ENCODE results near the gene USP34. TPM values are rescaled to one million over a fixed set of nuclear protein-coding genes. Genes with fewer than 3 reads are reported as not detected.
A peak's percentile ranks its signal among the peaks of the same experiment; 100 is the strongest.
"Not testable (repeated sequence)": the region's sequence is repeated elsewhere in the genome, so short reads cannot be mapped to it uniquely, and the experiment has no call there.

Gene USP34
- total and polyA plus RNA-seq, 7 experiments from 2014 or later, result 15.3 to 186 (median 164) TPM

GRCh38 chr2:61471905-61472805, 1.3 kb upstream of the USP34 start:
- DNase-seq (peak in 4 of 9 donors; percentile 40 to 54 (median 51)), ATAC-seq (no peak)
- peaks cover 11 to 42% (median 36%) of the 10 kb centered on the region in 7 donors for H3K4me1 Mint-ChIP-seq

GRCh38 chr2:61470122-61470951, 550 bp downstream of the USP34 start:
- CTCF ChIA-PET, result interaction anchor here (0.7 kb wide), 1 partner anchor 15 kb away, joined by 3 read pairs; no protein-coding TSS in a partner anchor
- H3K36me3 Mint-ChIP-seq, result peaks cover 0 to 7% (median 3%) of the 10 kb centered on the region in 5 donors
- ATAC-seq, result peak; percentile 52
- DNase-seq, result peak in 7 of 9 donors; percentile 14 to 80 (median 51)
- H3K9me3 Mint-ChIP-seq, result no peaks in the 10 kb centered on the region
- Histone ChIP-seq H3K27me3 (ENCODE audit: control insufficient read depth in 2 of 2, insufficient read depth in 2 of 2, low read length in 2 of 2) (no peaks in the 10 kb centered on the region), H3K4me1 (ENCODE audit: control insufficient read depth in 2 of 2, insufficient read depth in 2 of 2, low read length in 2 of 2) (peaks cover 15 to 30% of the 10 kb centered on the region in 2 donors), H3K4me3 (ENCODE audit: low read length) (peak overlapping the region; percentile 84), H3K36me3 (ENCODE audit: control insufficient read depth in 2 of 3, insufficient read depth in 3 of 3, low read length in 3 of 3) (peaks cover 0 to 7% (median 0%) of the 10 kb centered on the region in 3 experiments), H3K27ac (ENCODE audit: low read depth, low read length) (peak overlapping the region; percentile 98), H3K9me3 (ENCODE audit: control insufficient read depth in 2 of 3, low read length in 3 of 3) (no peaks in the 10 kb centered on the region)
- intact Hi-C loops (cut with micrococcal nuclease), result loop anchor here (2.0 to 10.0 kb wide), 10 partner anchors 14 to 1237 kb away; partner anchors contain the start of genes CCT4 (in 1 of the 2), EHBP1 (in 1 of the 2), PEX13 (in 1 of the 2) and REL (in 1 of the 2)
- POLR2A ChIA-PET, result interaction anchor here (0.6 to 1.5 kb wide), 5 partner anchors 12 to 293 kb away, joined by 3 to 11 read pairs (median 7); partner anchors contain the start of gene XPO1
- peaks cover 11 to 51% (median 34%) of the 10 kb centered on the region in 7 donors for H3K4me1 Mint-ChIP-seq
- H3K27me3 Mint-ChIP-seq, result no peaks in the 10 kb centered on the region
- H3K27ac Mint-ChIP-seq, result peak overlapping the region; percentile 96 to 98 (median 97)
- peak overlapping the region; percentile 85 to 99 (median 95) for H3K4me3 Mint-ChIP-seq

More at GRCh38 chr2:61471905-61472805, 1.3 kb upstream of the USP34 start:
- no peaks in the 10 kb centered on the region for H3K27me3 ChIP-seq (ENCODE audit: control insufficient read depth in 2 of 2, insufficient read depth in 2 of 2, low read length in 2 of 2)
- peaks cover 0 to 13% (median 3%) of the 10 kb centered on the region in 5 donors for H3K36me3 Mint-ChIP-seq
- H3K9me3 Mint-ChIP-seq, result no peaks in the 10 kb centered on the region
- ChIA-PET CTCF (interaction anchor here (0.7 to 1.4 kb wide), 2 partner anchors 46 to 79 kb away, joined by 4 to 6 read pairs; no protein-coding TSS in a partner anchor), POLR2A (interaction anchor here (1.0 to 2.4 kb wide), 8 partner anchors 21 to 294 kb away, joined by 3 to 13 read pairs (median 4); partner anchors contain the start of gene XPO1)
- H3K27ac ChIP-seq (ENCODE audit: low read depth, low read length), result peak overlapping the region; percentile 98
- H3K27ac Mint-ChIP-seq, result peak overlapping the region; percentile 96 to 99 (median 97)
- H3K27me3 Mint-ChIP-seq, result no peaks in the 10 kb centered on the region
- peaks cover 0 to 7% (median 0%) of the 10 kb centered on the region in 3 experiments for H3K36me3 ChIP-seq (ENCODE audit: control insufficient read depth in 2 of 3, insufficient read depth in 3 of 3, low read length in 3 of 3)
- intact Hi-C loops (cut with micrococcal nuclease), result loop anchor here (1.0 to 10.0 kb wide), 19 partner anchors 15 to 1235 kb away; partner anchors contain the start of genes CCT4 (in 2 of the 2), FAM161A (in 2 of the 2), PAPOLG (in 2 of the 2) and PEX13 (in 2 of the 2)
- peak overlapping the region; percentile 85 to 99 (median 93) for H3K4me3 Mint-ChIP-seq
- peak overlapping the region; percentile 97 for H3K4me3 ChIP-seq (ENCODE audit: low read length)
- H3K4me1 ChIP-seq (ENCODE audit: control insufficient read depth in 2 of 2, insufficient read depth in 2 of 2, low read length in 2 of 2), result peaks cover 14 to 25% of the 10 kb centered on the region in 2 donors
- no peaks in the 10 kb centered on the region for H3K9me3 ChIP-seq (ENCODE audit: control insufficient read depth in 2 of 3, low read length in 3 of 3)

GRCh38 chr2:61469424-61470121, 1.3 kb downstream of the USP34 start:
- CTCF ChIA-PET, result interaction anchor here (0.7 kb wide), 1 partner anchor 15 kb away, joined by 3 read pairs; no protein-coding TSS in a partner anchor
- intact Hi-C loops (cut with micrococcal nuclease), result loop anchor here (2.0 to 10.0 kb wide), 10 partner anchors 13 to 1238 kb away; partner anchors contain the start of genes CCT4 (in 1 of the 2), EHBP1 (in 1 of the 2), PEX13 (in 1 of the 2) and REL (in 1 of the 2)
- no peak for DNase-seq
- H3K9me3 Mint-ChIP-seq, result no peaks in the 10 kb centered on the region
- ATAC-seq, result no peak
- peak overlapping the region; percentile 85 to 97 (median 94) for H3K4me3 Mint-ChIP-seq
- Histone ChIP-seq H3K36me3 (ENCODE audit: control insufficient read depth in 2 of 3, insufficient read depth in 3 of 3, low read length in 3 of 3) (peaks cover 0 to 7% (median 0%) of the 10 kb centered on the region in 3 experiments), H3K27ac (ENCODE audit: low read depth, low read length) (peak overlapping the region; percentile 98), H3K4me3 (ENCODE audit: low read length) (peak overlapping the region; percentile 84), H3K4me1 (ENCODE audit: control insufficient read depth in 2 of 2, insufficient read depth in 2 of 2, low read length in 2 of 2) (peaks cover 17 to 30% of the 10 kb centered on the region in 2 donors), H3K27me3 (ENCODE audit: control insufficient read depth in 2 of 2, insufficient read depth in 2 of 2, low read length in 2 of 2) (no peaks in the 10 kb centered on the region), H3K9me3 (ENCODE audit: control insufficient read depth in 2 of 3, low read length in 3 of 3) (no peaks in the 10 kb centered on the region)
- no peaks in the 10 kb centered on the region for H3K27me3 Mint-ChIP-seq
- H3K36me3 Mint-ChIP-seq, result peaks cover 0 to 7% (median 3%) of the 10 kb centered on the region in 5 donors
- H3K27ac Mint-ChIP-seq, result peak overlapping the region; percentile 95 to 98 (median 96)
- H3K4me1 Mint-ChIP-seq, result peaks cover 14 to 58% (median 39%) of the 10 kb centered on the region in 7 donors
- POLR2A ChIA-PET, result interaction anchor here (0.6 to 1.5 kb wide), 5 partner anchors 12 to 292 kb away, joined by 3 to 11 read pairs (median 7); partner anchors contain the start of gene XPO1

- ATAC-seq; H3K4me3 ChIP-seq (ENCODE audit: low read length); H3K27ac ChIP-seq (ENCODE audit: low read depth, low read length); H3K27me3 ChIP-seq (ENCODE audit: control insufficient read depth in 2 of 2, insufficient read depth in 2 of 2, low read length in 2 of 2); intact Hi-C loops (cut with micrococcal nuclease); H3K27me3 Mint-ChIP-seq; H3K36me3 ChIP-seq (ENCODE audit: control insufficient read depth in 2 of 3, insufficient read depth in 3 of 3, low read length in 3 of 3); H3K9me3 ChIP-seq (ENCODE audit: control insufficient read depth in 2 of 3, low read length in 3 of 3); H3K9me3 Mint-ChIP-seq; H3K36me3 Mint-ChIP-seq; DNase-seq: not testable (repeated sequence)
- ChIA-PET CTCF (interaction anchor here (1.1 kb wide), 1 partner anchor 70 kb away, joined by 3 read pairs; the partner anchor contains the start of gene XPO1), POLR2A (interaction anchor here (0.6 to 1.5 kb wide), 2 partner anchors 35 to 70 kb away, joined by 7 read pairs; partner anchors contain the start of gene XPO1)
- Mint-ChIP-seq H3K4me1 (peaks cover 22 to 69% (median 51%) of the 10 kb centered on the region in 7 donors), H3K27ac (peak overlapping the region in 1 of 9 donors; percentile 98), H3K4me3 (peak overlapping the region in 9 of 10 donors; percentile 25 to 97 (median 94))
- peaks cover 27 to 36% of the 10 kb centered on the region in 2 donors for H3K4me1 ChIP-seq (ENCODE audit: control insufficient read depth in 2 of 2, insufficient read depth in 2 of 2, low read length in 2 of 2)
These were observed 2.7 kb downstream of the USP34 start for GRCh38 chr2:61468231-61468630.

- ATAC-seq, result no peak
- Histone ChIP-seq H3K4me3 (ENCODE audit: low read length) (no peak overlapping the region), H3K9me3 (ENCODE audit: control insufficient read depth in 2 of 3, low read length in 3 of 3) (no peaks in the 10 kb centered on the region), H3K27ac (ENCODE audit: low read depth, low read length) (no peak overlapping the region), H3K4me1 (ENCODE audit: control insufficient read depth in 2 of 2, insufficient read depth in 2 of 2, low read length in 2 of 2) (peaks cover 35 to 42% of the 10 kb centered on the region in 2 donors), H3K36me3 (ENCODE audit: control insufficient read depth in 2 of 3, insufficient read depth in 3 of 3, low read length in 3 of 3) (no peaks in the 10 kb centered on the region), H3K27me3 (ENCODE audit: control insufficient read depth in 2 of 2, insufficient read depth in 2 of 2, low read length in 2 of 2) (no peaks in the 10 kb centered on the region)
- no peaks in the 10 kb centered on the region for H3K9me3 Mint-ChIP-seq
- H3K4me3 Mint-ChIP-seq, result peak overlapping the region in 7 of 10 donors; percentile 5 to 72 (median 37)
- intact Hi-C loops (cut with micrococcal nuclease), result no loop called here
- H3K4me1 Mint-ChIP-seq, result peaks cover 31 to 87% (median 61%) of the 10 kb centered on the region in 7 donors
- H3K36me3 Mint-ChIP-seq, result peaks cover 0 to 7% (median 5%) of the 10 kb centered on the region in 5 donors
- ChIA-PET POLR2A (interaction anchor here (0.7 kb wide), 2 partner anchors 73 to 74 kb away, joined by 3 read pairs; partner anchors contain the start of gene XPO1), CTCF (no interaction called here)
- DNase-seq, result no peak
- H3K27me3 Mint-ChIP-seq, result no peaks in the 10 kb centered on the region
- H3K27ac Mint-ChIP-seq, result peak overlapping the region in 2 of 9 donors; percentile 38 to 64
These were observed 5.8 kb downstream of the USP34 start for GRCh38 chr2:61465045-61465444.

Data from naive thymus-derived CD4-positive, alpha-beta T cell (primary cell).